Ishikawa (cell line): Measurements from ENCODE around the gene RAD50.

Experiments used
- CEBPB ChIP-seq: IDR thresholded peaks from 2 replicates; pipeline ENCODE4 v1.6.1; 2012
- CREB1 ChIP-seq: IDR thresholded peaks from 2 replicates; pipeline ENCODE4 v1.6.1; 2012; ENCODE audit warnings: low read depth
- EGR1 ChIP-seq: IDR thresholded peaks from 2 replicates; pipeline ENCODE4 v1.6.1; 2012
- EP300 ChIP-seq: IDR thresholded peaks from 2 replicates; pipeline ENCODE4 v1.6.1; 2012; ENCODE audit warnings: borderline replicate concordance
- FOXM1 ChIP-seq: IDR thresholded peaks from 2 replicates; pipeline ENCODE4 v1.6.1; 2012; ENCODE audit warnings: low read depth, borderline replicate concordance
- NFIC ChIP-seq: IDR thresholded peaks from 2 replicates; pipeline ENCODE4 v1.6.1; 2012
- RAD21 ChIP-seq: IDR thresholded peaks from 2 replicates; pipeline ENCODE4 v1.6.1; 2012; ENCODE audit warnings: low read depth
- REST ChIP-seq: IDR thresholded peaks from 2 replicates; pipeline ENCODE4 v1.6.1; 2012; ENCODE audit warnings: low read depth, mild to moderate bottlenecking
- TAF1 ChIP-seq: IDR thresholded peaks from 2 replicates; pipeline ENCODE4 v1.6.1; 2012; ENCODE audit warnings: low read depth, mild to moderate bottlenecking
- TCF12 ChIP-seq: IDR thresholded peaks from 2 replicates; pipeline ENCODE4 v1.6.1; 2012; ENCODE audit warnings: low read depth
- TEAD4 ChIP-seq: IDR thresholded peaks from 2 replicates; pipeline ENCODE4 v1.6.1; 2012
- YY1 ChIP-seq: IDR thresholded peaks from 2 replicates; pipeline ENCODE4 v1.6.1; 2012; ENCODE audit warnings: low read depth
- ZBTB7A ChIP-seq: IDR thresholded peaks from 2 replicates; pipeline ENCODE4 v1.6.1; 2012; ENCODE audit warnings: low read depth
- TF ChIP-seq, protein P1 (sequence below): IDR thresholded peaks from 2 replicates; pipeline ENCODE4 v1.6.1; 2012
- TF ChIP-seq, protein P2 (sequence below): IDR thresholded peaks from 2 replicates; pipeline ENCODE4 v1.6.1; 2012

Gene RAD50

GRCh38 chr5:132647473-132647872 lies 90.7 kb downstream of the RAD50 start:
- TF ChIP-seq NFIC (no peak), EP300 (no peak), CEBPB (no peak), FOXM1 (no peak), EGR1 (no peak), REST (no peak), ZBTB7A (no peak), TAF1 (no peak), RAD21 (no peak), TCF12 (no peak), CREB1 (no peak), TEAD4 (no peak), YY1 (no peak)
- TF ChIP-seq, protein P1, sequence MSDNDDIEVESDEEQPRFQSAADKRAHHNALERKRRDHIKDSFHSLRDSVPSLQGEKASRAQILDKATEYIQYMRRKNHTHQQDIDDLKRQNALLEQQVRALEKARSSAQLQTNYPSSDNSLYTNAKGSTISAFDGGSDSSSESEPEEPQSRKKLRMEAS, result no peak
- TF ChIP-seq, protein P2, sequence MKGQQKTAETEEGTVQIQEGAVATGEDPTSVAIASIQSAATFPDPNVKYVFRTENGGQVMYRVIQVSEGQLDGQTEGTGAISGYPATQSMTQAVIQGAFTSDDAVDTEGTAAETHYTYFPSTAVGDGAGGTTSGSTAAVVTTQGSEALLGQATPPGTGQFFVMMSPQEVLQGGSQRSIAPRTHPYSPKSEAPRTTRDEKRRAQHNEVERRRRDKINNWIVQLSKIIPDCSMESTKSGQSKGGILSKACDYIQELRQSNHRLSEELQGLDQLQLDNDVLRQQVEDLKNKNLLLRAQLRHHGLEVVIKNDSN, result no peak

GRCh38 chr5:132648355-132648754 lies 91.6 kb downstream of the RAD50 start:
- TF ChIP-seq TAF1 (no peak), NFIC (no peak), RAD21 (no peak), FOXM1 (no peak), TEAD4 (no peak), CREB1 (no peak), ZBTB7A (no peak), EP300 (no peak), TCF12 (no peak), EGR1 (no peak), YY1 (no peak), REST (no peak), CEBPB (no peak)
- TF ChIP-seq, protein P1, result no peak
- TF ChIP-seq, protein P2, result no peak

- TF ChIP-seq NFIC (no peak), CREB1 (no peak), EGR1 (no peak), TCF12 (no peak), TEAD4 (no peak), CEBPB (no peak), REST (no peak), ZBTB7A (no peak), EP300 (no peak), TAF1 (no peak), RAD21 (no peak), YY1 (no peak), FOXM1 (no peak)
- TF ChIP-seq, protein P1, result no peak
- TF ChIP-seq, protein P2, result no peak
Observed at GRCh38 chr5:132651838-132652469, 95.2 kb downstream of the RAD50 start.

DNA sequence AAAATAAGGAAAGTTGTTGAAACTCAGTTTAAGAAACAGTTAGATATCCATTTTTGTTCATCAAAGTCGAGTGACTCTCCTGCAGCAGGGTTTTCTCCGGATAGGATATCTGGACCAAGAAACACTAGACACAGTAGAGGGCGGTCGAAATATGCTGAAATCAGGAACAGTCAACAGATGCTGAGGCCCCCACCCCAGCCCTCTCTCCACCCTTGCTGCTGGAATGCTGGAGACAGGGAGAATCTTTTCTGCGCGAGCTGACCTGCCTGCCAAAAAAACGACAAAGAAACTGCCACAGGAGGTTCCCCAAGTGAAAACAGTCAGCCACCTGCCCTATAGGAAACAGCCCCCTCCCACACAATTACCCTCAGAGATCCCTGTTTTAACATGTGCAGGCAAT lies 96.9 kb downstream of the RAD50 start:
- TF ChIP-seq NFIC, result no peak
- no peak for TF ChIP-seq EGR1
- no peak for TF ChIP-seq TAF1
- no peak for TF ChIP-seq TCF12
- no peak for TF ChIP-seq YY1
- TF ChIP-seq REST, result no peak
- TF ChIP-seq CEBPB, result no peak
- no peak for TF ChIP-seq FOXM1
- TF ChIP-seq, protein P2, result no peak
